Mesenchymal stem cell (in vitro differentiated cells and primary cell): ENCODE measurements around the gene SH2D2A.

Experiments
- DNase-seq: peaks from one replicate; pipeline ENCODE4 v3.0.0-alpha.2; 2013
- H2AFZ ChIP-seq: one replicate; pipeline ENCODE4 v1.6.1; 2013; ENCODE audit warnings: low read depth, mild to moderate bottlenecking, control low read depth, inconsistent platforms, low read length, moderate library complexity
- H2AK5ac ChIP-seq: 2 replicates; pipeline ENCODE4 v1.6.1; 2013; ENCODE audit warnings: low read length, moderate library complexity, mild to moderate bottlenecking, inconsistent platforms; ENCODE audit not compliant: severe bottlenecking
- H2BK120ac ChIP-seq: one replicate; pipeline ENCODE4 v1.6.1; 2013; ENCODE audit warnings: low read depth, mild to moderate bottlenecking, inconsistent platforms, low read length, moderate library complexity
- H2BK12ac ChIP-seq, 2 experiments: one replicate each; pipeline ENCODE4 v1.6.1; 2013; ENCODE audit warnings: inconsistent platforms in 2 of 2, low read length in 2 of 2, mild to moderate bottlenecking in 2 of 2, moderate library complexity in 2 of 2, control low read depth in 1 of 2
- H2BK15ac ChIP-seq: one replicate; pipeline ENCODE4 v1.6.1; 2013; ENCODE audit warnings: mild to moderate bottlenecking, low read depth, inconsistent platforms; ENCODE audit not compliant: poor library complexity, severe bottlenecking
- H2BK5ac ChIP-seq: 2 replicates; pipeline ENCODE4 v1.6.1; 2013; ENCODE audit warnings: low read depth, mild to moderate bottlenecking, low read length, control low read depth, inconsistent platforms; ENCODE audit not compliant: poor library complexity, severe bottlenecking
- H3K14ac ChIP-seq, 2 experiments: one replicate each; pipeline ENCODE4 v1.6.1; 2013; ENCODE audit warnings: inconsistent platforms in 2 of 2, low read length in 2 of 2, control low read depth in 1 of 2, mild to moderate bottlenecking in 1 of 2, moderate library complexity in 1 of 2
- H3K18ac ChIP-seq, 2 experiments: one replicate each; pipeline ENCODE4 v1.6.1; 2013; ENCODE audit warnings: inconsistent platforms in 2 of 2, low read length in 2 of 2, control low read depth in 1 of 2, low read depth in 1 of 2, mild to moderate bottlenecking in 1 of 2
- H3K23ac ChIP-seq, 2 experiments: one replicate each; pipeline ENCODE4 v1.6.1; 2013; ENCODE audit warnings: inconsistent platforms in 2 of 2, low read length in 2 of 2, mild to moderate bottlenecking in 2 of 2, moderate library complexity in 2 of 2, control low read depth in 1 of 2
- H3K27ac ChIP-seq: 2 replicates; pipeline ENCODE4 v1.5.1; 2013; ENCODE audit warnings: mild to moderate bottlenecking, moderate library complexity, low read length, control low read depth, inconsistent platforms; ENCODE audit not compliant: poor library complexity, severe bottlenecking
- H3K27me3 ChIP-seq, 2 experiments: 2 replicates each; pipeline versions ENCODE4 v1.6.1 to v1.7.0; 2013; ENCODE audit warnings: low read length in 2 of 2, mild to moderate bottlenecking in 2 of 2, moderate library complexity in 2 of 2, control low read depth in 1 of 2, inconsistent platforms in 1 of 2; ENCODE audit not compliant: control insufficient read depth in 1 of 2, insufficient read depth in 1 of 2
- H3K36me3 ChIP-seq, 2 experiments: 2 replicates each; pipeline versions ENCODE4 v1.6.1 to v1.7.0; 2013; ENCODE audit warnings: low read length in 2 of 2, control low read depth in 1 of 2, inconsistent platforms in 1 of 2, low read depth in 1 of 2, mild to moderate bottlenecking in 1 of 2; ENCODE audit not compliant: insufficient read depth in 2 of 2, control insufficient read depth in 1 of 2
- H3K4ac ChIP-seq, 2 experiments: one replicate each; pipeline ENCODE4 v1.6.1; 2013; ENCODE audit warnings: inconsistent platforms in 2 of 2, low read length in 2 of 2, mild to moderate bottlenecking in 2 of 2, moderate library complexity in 2 of 2, control low read depth in 1 of 2, low read depth in 1 of 2
- H3K4me1 ChIP-seq: 2 replicates; pipeline ENCODE4 v1.6.1; 2013; ENCODE audit warnings: low read depth, low read length, control low read depth; ENCODE audit not compliant: control insufficient read depth, insufficient read depth
- H3K4me2 ChIP-seq: 2 replicates; pipeline ENCODE4 v1.6.1; 2013; ENCODE audit warnings: low read length, mild to moderate bottlenecking, inconsistent platforms; ENCODE audit not compliant: poor library complexity, severe bottlenecking
- H3K4me3 ChIP-seq, 2 experiments: 2 replicates each; pipeline versions ENCODE4 v1.5.1 to v1.7.0; 2013; ENCODE audit warnings: low read length in 2 of 2, mild to moderate bottlenecking in 2 of 2, control low read depth in 1 of 2, low read depth in 1 of 2; ENCODE audit not compliant: insufficient read depth in 1 of 2
- H3K79me1 ChIP-seq: replicated peaks from 2 replicates; pipeline ENCODE4 v1.6.1; 2013; ENCODE audit warnings: mild to moderate bottlenecking, control low read depth, low read length, inconsistent platforms; ENCODE audit not compliant: poor library complexity, severe bottlenecking
- H3K9ac ChIP-seq: 2 replicates; pipeline ENCODE4 v1.7.0; 2013; ENCODE audit warnings: mild to moderate bottlenecking, low read length, moderate library complexity
- H3K9me3 ChIP-seq: 2 replicates; pipeline ENCODE4 v1.7.0; 2013; ENCODE audit warnings: mild to moderate bottlenecking, low read length; ENCODE audit not compliant: control insufficient read depth
- H4K8ac ChIP-seq: one replicate; pipeline ENCODE4 v1.6.1; 2013; ENCODE audit warnings: inconsistent platforms, mild to moderate bottlenecking, low read length, moderate library complexity
- H4K91ac ChIP-seq: one replicate; pipeline ENCODE4 v1.6.1; 2013; ENCODE audit warnings: mild to moderate bottlenecking, low read length, inconsistent platforms
- WGBS: methylation state at CpG from one replicate; pipeline ENCODE4 v1.1.7; 2013; ENCODE audit warnings: mixed read lengths; 5-methylcytosine and 5-hydroxymethylcytosine counted together

The SH2D2A gene

DNA sequence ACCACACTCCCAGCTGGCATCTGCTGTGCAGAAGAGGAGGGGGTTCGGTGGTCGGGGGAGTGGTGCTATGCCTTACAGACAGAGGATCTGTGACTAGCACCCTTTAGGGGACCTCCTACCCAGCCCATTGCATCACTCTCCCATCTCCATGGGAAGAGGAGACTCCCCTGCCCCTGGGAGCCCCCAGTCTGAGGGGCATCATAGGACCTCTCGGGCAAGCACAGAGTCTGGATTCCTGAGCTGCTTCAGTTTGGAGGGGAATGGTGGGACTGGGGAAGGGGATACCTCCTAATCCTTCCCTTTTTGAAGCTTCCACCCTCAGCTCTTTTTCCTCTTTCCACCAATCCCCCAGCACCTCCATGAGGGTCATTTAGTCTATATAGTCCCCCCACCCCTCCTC is 40.9 kb upstream of the SH2D2A start:
- Histone ChIP-seq H3K79me1 (no peaks in the 10 kb centered on the region), H3K27me3 (peaks cover 77 to 79% of the 10 kb centered on the region in 2 experiments), H3K4me2 (no peak overlapping the region), H2BK15ac (no peak overlapping the region), H3K9ac (no peak overlapping the region), H3K23ac (no peak overlapping the region), H2AFZ (no peak overlapping the region), H3K9me3 (no peaks in the 10 kb centered on the region), H3K14ac (no peak overlapping the region), H3K36me3 (peaks cover 0 to 6% of the 10 kb centered on the region in 2 experiments), H2BK120ac (no peak overlapping the region), H3K27ac (no peak overlapping the region), H2BK12ac (no peak overlapping the region), H4K8ac (no peak overlapping the region), H2BK5ac (no peak overlapping the region), H4K91ac (no peak overlapping the region), H3K4me3 (no peak overlapping the region), H3K18ac (no peak overlapping the region), H2AK5ac (no peak overlapping the region), H3K4me1 (peaks cover 29% of the 10 kb centered on the region), H3K4ac (no peak overlapping the region)
- no peak for DNase-seq
- 77% methylated on average over 3 of the region's 3 CpGs for WGBS

DNA sequence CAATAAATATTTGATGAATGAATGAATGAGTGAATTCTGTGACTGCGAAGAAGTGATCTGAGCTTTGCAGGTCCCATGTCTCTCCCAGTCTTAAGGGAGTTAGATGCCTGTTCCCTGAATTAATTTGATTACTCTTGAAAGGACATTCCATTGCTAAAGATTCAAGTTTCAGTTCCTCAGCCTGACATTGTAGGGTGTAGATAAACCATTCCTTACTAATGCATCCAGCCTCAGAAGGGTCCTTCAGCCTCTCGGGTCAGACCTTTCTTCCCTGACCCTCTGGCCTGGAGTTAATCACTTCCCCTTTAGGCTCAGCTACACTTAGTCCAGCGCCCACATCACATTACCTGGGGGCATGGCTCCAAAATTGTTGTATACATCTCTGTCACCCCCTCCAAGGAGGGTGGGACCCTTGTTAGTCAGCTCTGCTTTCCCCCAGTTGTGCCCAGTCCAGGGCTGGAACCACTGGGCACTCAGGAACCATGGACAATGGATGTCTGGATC is 39.7 kb upstream of the SH2D2A start:
- no peaks in the 10 kb centered on the region for H3K79me1 ChIP-seq
- no peak overlapping the region for H3K23ac ChIP-seq
- no peak overlapping the region for H3K18ac ChIP-seq
- 67% methylated on average over 3 of the region's 3 CpGs for WGBS
- no peak overlapping the region for H2BK15ac ChIP-seq
- H2AFZ ChIP-seq = no peak overlapping the region
- no peak for DNase-seq
- H3K9ac ChIP-seq = no peak overlapping the region
- H2BK12ac ChIP-seq = no peak overlapping the region
- no peak overlapping the region for H3K4ac ChIP-seq
- peaks cover 0 to 9% of the 10 kb centered on the region in 2 experiments for H3K36me3 ChIP-seq
- no peak overlapping the region for H2BK5ac ChIP-seq
- no peak overlapping the region for H2BK120ac ChIP-seq
- H4K8ac ChIP-seq = no peak overlapping the region
- H3K4me1 ChIP-seq = peaks cover 38% of the 10 kb centered on the region
- H2AK5ac ChIP-seq = no peak overlapping the region
- H4K91ac ChIP-seq = no peak overlapping the region
- H3K27me3 ChIP-seq = peaks cover 69 to 72% of the 10 kb centered on the region in 2 experiments
- no peak overlapping the region for H3K4me3 ChIP-seq
- no peak overlapping the region for H3K4me2 ChIP-seq
- H3K9me3 ChIP-seq = no peaks in the 10 kb centered on the region
- no peak overlapping the region for H3K14ac ChIP-seq
- H3K27ac ChIP-seq = no peak overlapping the region

DNA sequence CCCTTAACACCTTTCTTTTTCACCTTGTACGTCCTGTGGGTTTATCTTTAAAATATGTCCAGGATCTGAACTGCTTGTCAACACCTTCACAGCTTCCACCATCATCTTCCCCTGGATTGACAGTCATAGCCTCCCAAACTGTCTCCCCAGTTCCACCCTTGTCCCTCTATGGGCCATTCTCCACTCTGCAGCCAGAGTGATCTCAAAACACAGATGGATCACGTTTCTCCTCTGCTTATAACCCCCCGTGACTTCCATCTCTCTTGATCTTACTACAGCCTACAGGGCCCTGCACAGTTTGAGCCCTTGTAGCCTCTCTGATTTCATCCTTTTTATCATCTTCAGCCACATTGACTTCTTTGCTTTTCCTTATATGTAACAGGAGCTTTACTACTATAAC is 38.0 kb upstream of the SH2D2A start:
- H3K4ac ChIP-seq = no peak overlapping the region
- H2BK5ac ChIP-seq = no peak overlapping the region
- peaks cover 61 to 63% of the 10 kb centered on the region in 2 experiments for H3K27me3 ChIP-seq
- H3K9me3 ChIP-seq = no peaks in the 10 kb centered on the region
- H2AK5ac ChIP-seq = no peak overlapping the region
- 58% methylated on average over 3 of the region's 3 CpGs for WGBS
- no peak overlapping the region for H3K23ac ChIP-seq
- H3K4me1 ChIP-seq = peaks cover 24% of the 10 kb centered on the region
- no peak overlapping the region for H3K14ac ChIP-seq
- no peak overlapping the region for H3K27ac ChIP-seq
- no peak overlapping the region for H3K18ac ChIP-seq
- no peak overlapping the region for H2BK12ac ChIP-seq
- H2AFZ ChIP-seq = no peak overlapping the region
- H4K91ac ChIP-seq = no peak overlapping the region
- H3K9ac ChIP-seq = no peak overlapping the region
- H3K79me1 ChIP-seq = no peaks in the 10 kb centered on the region
- DNase-seq = no peak
- H3K4me3 ChIP-seq = no peak overlapping the region
- H2BK15ac ChIP-seq = no peak overlapping the region
- peaks cover 0 to 9% of the 10 kb centered on the region in 2 experiments for H3K36me3 ChIP-seq
- no peak overlapping the region for H2BK120ac ChIP-seq
- no peak overlapping the region for H3K4me2 ChIP-seq
- H4K8ac ChIP-seq = no peak overlapping the region

DNA sequence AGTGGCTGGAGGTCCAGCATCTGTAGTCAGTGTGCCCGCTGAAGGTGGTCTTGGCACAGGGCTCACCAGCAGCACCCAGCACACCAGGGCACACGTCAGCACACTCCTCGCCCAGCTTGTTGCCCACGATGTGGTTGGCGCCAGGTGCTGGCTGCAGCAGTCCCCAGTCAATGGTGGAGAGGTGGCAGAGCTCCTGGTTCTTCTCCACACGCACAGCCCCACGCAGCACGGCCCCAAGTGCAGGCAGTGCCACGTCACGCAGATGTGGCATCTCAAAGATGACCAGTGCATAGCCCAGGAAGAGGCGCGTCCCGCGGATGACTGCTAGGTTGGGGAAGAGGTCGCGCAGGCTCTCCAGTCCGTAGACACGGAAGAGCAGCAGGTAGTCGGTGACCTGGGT is 37.1 kb upstream of the SH2D2A start:
- Histone ChIP-seq H2BK5ac (no peak overlapping the region), H2BK15ac (no peak overlapping the region), H3K18ac (no peak overlapping the region), H3K14ac (no peak overlapping the region), H2BK12ac (no peak overlapping the region), H2BK120ac (no peak overlapping the region), H4K8ac (no peak overlapping the region), H3K4ac (no peak overlapping the region), H3K4me2 (no peak overlapping the region), H3K9me3 (no peaks in the 10 kb centered on the region), H3K79me1 (no peaks in the 10 kb centered on the region), H3K4me3 (no peak overlapping the region), H2AFZ (no peak overlapping the region), H3K4me1 (peaks cover 20% of the 10 kb centered on the region), H3K36me3 (peaks cover 0 to 9% of the 10 kb centered on the region in 2 experiments), H4K91ac (no peak overlapping the region), H3K27ac (no peak overlapping the region), H3K9ac (no peak overlapping the region), H3K27me3 (peaks cover 60 to 63% of the 10 kb centered on the region in 2 experiments), H3K23ac (no peak overlapping the region), H2AK5ac (no peak overlapping the region)
- no peak for DNase-seq
- WGBS = 88% methylated on average over 19 of the region's 19 CpGs
